ENCODE data around the gene GLYAT. TPM values are rescaled to one million over a fixed set of nuclear protein-coding genes. Genes with fewer than 3 reads are reported as not detected.

The GLYAT gene
- total and polyA plus RNA-seq, 4 donors: not detected

DNA sequence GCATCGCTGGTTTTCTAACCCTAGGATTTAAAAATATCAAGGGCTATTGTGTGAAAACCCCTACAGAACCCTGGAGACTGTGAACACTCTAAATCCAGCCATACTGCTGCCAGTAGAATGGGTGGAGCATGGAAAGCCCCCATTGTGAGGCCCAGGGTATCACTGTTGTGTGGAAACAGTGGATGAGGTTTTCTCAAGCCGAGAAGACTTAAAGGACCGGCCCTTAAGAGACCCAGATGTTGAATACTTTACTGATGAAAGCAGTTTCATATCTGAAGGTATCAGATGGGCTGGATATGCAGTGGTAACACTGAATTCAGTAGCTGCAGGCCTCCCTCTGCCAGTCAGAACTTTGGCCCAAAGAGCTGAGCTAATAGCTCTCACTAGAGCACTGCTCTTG lies 41.6 kb upstream of the GLYAT start:
- H3K4me3 ChIP-seq: no peak overlapping the region
- no peak overlapping the region for H3K27ac ChIP-seq (ENCODE audit: low read depth in 1 of 2, low read length in 1 of 2)
- H3K36me3 ChIP-seq (ENCODE audit: control insufficient read depth in 4 of 4, insufficient read depth in 4 of 4, low read length in 4 of 4): no peaks in the 10 kb centered on the region
- DNase-seq: no peak
- peaks cover 0 to 3% (median 1%) of the 10 kb centered on the region in 4 donors for H3K9me3 ChIP-seq (ENCODE audit: control insufficient read depth in 4 of 4, insufficient read depth in 3 of 4, low read length in 3 of 4)
- WGBS, 2 donors: 89 to 94% methylated on average over 3 of the region's 3 CpGs
- no peak for ATAC-seq (ENCODE audit: insufficient read depth, low FRiP score)
- H3K4me1 ChIP-seq (ENCODE audit: control insufficient read depth in 5 of 5, insufficient read depth in 5 of 5, low read length in 5 of 5): no peaks in the 10 kb centered on the region
- no peak overlapping the region for H3K9ac ChIP-seq (ENCODE audit: insufficient read depth in 1 of 2, low read length in 2 of 2)
- H3K27me3 ChIP-seq (ENCODE audit: control insufficient read depth in 3 of 3, insufficient read depth in 3 of 3, low read length in 2 of 3): no peaks in the 10 kb centered on the region
- TF ChIP-seq CTCF (IDR thresholded peaks at IDR 0.05; ENCODE audit: control extremely low read depth, extremely low read depth): no peak

DNA sequence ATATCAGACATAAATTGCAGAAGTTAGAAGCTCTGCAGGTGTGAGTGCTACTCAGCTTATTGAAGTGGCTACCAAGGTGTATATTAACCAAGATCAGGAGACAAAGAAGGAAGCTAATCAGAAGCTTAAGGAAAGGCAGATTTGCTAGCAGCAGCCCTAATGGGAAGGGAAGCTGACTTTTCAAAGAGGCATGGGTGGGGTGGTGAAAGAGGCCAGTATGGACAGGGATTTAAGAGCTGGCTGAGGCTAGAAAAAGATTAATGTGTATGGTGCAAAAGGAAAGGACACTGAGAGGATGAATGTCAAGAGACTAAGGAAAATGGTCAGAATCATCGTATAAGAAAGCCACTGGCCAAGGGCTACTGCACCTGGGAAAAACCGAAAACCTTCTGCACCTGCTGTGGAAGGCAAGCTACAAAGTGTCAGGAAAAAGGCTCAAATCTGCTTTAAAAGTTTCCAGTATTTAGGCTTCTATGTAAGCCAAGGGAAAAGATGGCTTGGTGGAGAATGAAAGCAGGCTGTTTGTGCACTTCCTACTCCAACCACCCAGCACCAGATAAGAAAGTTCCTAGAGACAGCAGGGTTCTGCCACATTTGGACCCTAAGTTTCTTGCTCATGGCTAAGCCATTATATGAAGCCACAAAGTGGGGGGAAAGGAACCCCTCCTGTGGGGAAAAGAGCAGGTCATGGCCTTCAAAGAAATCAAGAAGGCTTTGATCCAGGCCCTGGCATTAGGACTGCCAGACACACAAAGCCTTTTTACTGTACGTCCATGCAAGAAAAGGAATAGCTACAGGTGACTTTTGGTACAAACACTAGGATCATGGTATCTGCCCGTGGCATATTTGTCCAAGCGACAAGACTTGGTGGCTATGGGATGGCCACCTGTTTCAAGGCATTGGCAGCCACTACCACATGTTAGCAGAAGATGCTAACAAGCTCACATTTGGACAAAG lies 40.9 kb upstream of the GLYAT start:
- no peak for TF ChIP-seq CTCF (IDR thresholded peaks at IDR 0.05; ENCODE audit: control extremely low read depth, extremely low read depth)
- ATAC-seq (ENCODE audit: insufficient read depth, low FRiP score) (no peak), DNase-seq (peak in 1 of 3 donors; percentile 33)
- Histone ChIP-seq H3K36me3 (ENCODE audit: control insufficient read depth in 4 of 4, insufficient read depth in 4 of 4, low read length in 4 of 4) (no peaks in the 10 kb centered on the region), H3K9me3 (ENCODE audit: control insufficient read depth in 4 of 4, insufficient read depth in 3 of 4, low read length in 3 of 4) (peaks cover 0 to 3% (median 1%) of the 10 kb centered on the region in 4 donors), H3K27me3 (ENCODE audit: control insufficient read depth in 3 of 3, insufficient read depth in 3 of 3, low read length in 2 of 3) (no peaks in the 10 kb centered on the region), H3K27ac (ENCODE audit: low read depth in 1 of 2, low read length in 1 of 2) (no peak overlapping the region), H3K4me1 (ENCODE audit: control insufficient read depth in 5 of 5, insufficient read depth in 5 of 5, low read length in 5 of 5) (no peaks in the 10 kb centered on the region), H3K4me3 (no peak overlapping the region), H3K9ac (ENCODE audit: insufficient read depth in 1 of 2, low read length in 2 of 2) (no peak overlapping the region)
- WGBS, 2 donors: 93% methylated on average over 5 of the region's 5 CpGs

- no peak overlapping the region for H3K27ac ChIP-seq (ENCODE audit: low read depth in 1 of 2, low read length in 1 of 2)
- no peaks in the 10 kb centered on the region for H3K4me1 ChIP-seq (ENCODE audit: control insufficient read depth in 5 of 5, insufficient read depth in 5 of 5, low read length in 5 of 5)
- no peaks in the 10 kb centered on the region for H3K27me3 ChIP-seq (ENCODE audit: control insufficient read depth in 3 of 3, insufficient read depth in 3 of 3, low read length in 2 of 3)
- no peak overlapping the region for H3K9ac ChIP-seq (ENCODE audit: insufficient read depth in 1 of 2, low read length in 2 of 2)
- TF ChIP-seq CTCF (IDR thresholded peaks at IDR 0.05; ENCODE audit: control extremely low read depth, extremely low read depth): no peak
- no peak overlapping the region for H3K4me3 ChIP-seq
- DNase-seq (no peak), ATAC-seq (ENCODE audit: insufficient read depth, low FRiP score) (no peak)
- H3K36me3 ChIP-seq (ENCODE audit: control insufficient read depth in 4 of 4, insufficient read depth in 4 of 4, low read length in 4 of 4): no peaks in the 10 kb centered on the region
- WGBS, 2 donors: 66 to 80% methylated on average over 3 of the region's 3 CpGs
- peaks cover 0 to 3% (median 1%) of the 10 kb centered on the region in 4 donors for H3K9me3 ChIP-seq (ENCODE audit: control insufficient read depth in 4 of 4, insufficient read depth in 3 of 4, low read length in 3 of 4)
Measured at GRCh38 chr11:58771458-58771855, 39.7 kb upstream of the GLYAT start.
